Measurements from ENCODE around the gene RBMS1. TPM values are rescaled to one million over a fixed set of nuclear protein-coding genes. Genes with fewer than 3 reads are reported as not detected.

Gene RBMS1
- polyA plus RNA-seq, 1 donor from 2014 or later: 8.4 TPM

DNA sequence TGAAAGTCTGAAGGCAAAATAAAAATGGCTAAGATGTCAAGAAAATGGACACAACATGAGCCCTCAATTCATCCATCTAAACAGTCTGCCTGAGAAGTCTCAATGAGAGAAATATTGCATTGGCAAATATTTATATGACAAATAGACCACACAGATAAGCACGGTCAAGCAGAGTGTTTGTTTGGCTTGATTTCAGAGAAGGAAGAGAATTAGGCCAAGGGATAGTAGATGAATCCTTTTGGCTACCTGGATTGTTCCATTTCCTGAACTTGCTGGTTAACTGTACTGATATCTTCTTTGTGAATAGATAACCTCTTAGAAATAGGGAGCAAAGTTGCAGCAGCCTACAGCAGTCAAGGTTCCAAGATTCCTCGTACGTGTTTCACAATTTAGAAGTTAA, 129.6 kb downstream of the RBMS1 start:
- TF ChIP-seq EZH2 (IDR thresholded peaks at IDR 0.05; ENCODE audit: borderline replicate concordance, insufficient read depth, low read length, poor library complexity, severe bottlenecking): no peak
- H2AFZ ChIP-seq (ENCODE audit: low read depth, low read length): no peak overlapping the region
- no peaks in the 10 kb centered on the region for H3K27me3 ChIP-seq (ENCODE audit: insufficient read depth, low read depth, low read length)
- no peaks in the 10 kb centered on the region for H3K36me3 ChIP-seq (ENCODE audit: insufficient read depth, low read length)
- no peaks in the 10 kb centered on the region for H3F3A ChIP-seq (ENCODE audit: insufficient read depth, low read length, poor library complexity, severe bottlenecking)
- no peaks in the 10 kb centered on the region for H3K9me3 ChIP-seq (ENCODE audit: low read length)
- H3K27ac ChIP-seq (ENCODE audit: low read length): no peak overlapping the region
- H3K9me2 ChIP-seq (ENCODE audit: insufficient read depth, low read length): no peaks in the 10 kb centered on the region
- no peaks in the 10 kb centered on the region for H4K20me1 ChIP-seq (ENCODE audit: insufficient read depth)
- no peaks in the 10 kb centered on the region for H3K79me2 ChIP-seq (replicated peaks; ENCODE audit: insufficient read depth, low read length)
- no peak overlapping the region for H3K9ac ChIP-seq (ENCODE audit: low read length)
- H3K4me3 ChIP-seq (ENCODE audit: low read length): no peak overlapping the region
- H3K4me2 ChIP-seq (ENCODE audit: low read length): no peak overlapping the region

GRCh38 chr2:160363055-160363454, 130.6 kb downstream of the RBMS1 start:
- no peak overlapping the region for H3K27ac ChIP-seq (ENCODE audit: low read length)
- no peaks in the 10 kb centered on the region for H3K27me3 ChIP-seq (ENCODE audit: insufficient read depth, low read depth, low read length)
- no peak overlapping the region for H3K4me3 ChIP-seq (ENCODE audit: low read length)
- H3K9me2 ChIP-seq (ENCODE audit: insufficient read depth, low read length): no peaks in the 10 kb centered on the region
- H3K79me2 ChIP-seq (replicated peaks; ENCODE audit: insufficient read depth, low read length): no peaks in the 10 kb centered on the region
- no peaks in the 10 kb centered on the region for H4K20me1 ChIP-seq (ENCODE audit: insufficient read depth)
- no peaks in the 10 kb centered on the region for H3F3A ChIP-seq (ENCODE audit: insufficient read depth, low read length, poor library complexity, severe bottlenecking)
- no peak overlapping the region for H2AFZ ChIP-seq (ENCODE audit: low read depth, low read length)
- H3K4me2 ChIP-seq (ENCODE audit: low read length): no peak overlapping the region
- no peak overlapping the region for H3K9ac ChIP-seq (ENCODE audit: low read length)
- H3K9me3 ChIP-seq (ENCODE audit: low read length): no peaks in the 10 kb centered on the region
- H3K36me3 ChIP-seq (ENCODE audit: insufficient read depth, low read length): no peaks in the 10 kb centered on the region
- TF ChIP-seq TAF1 (IDR thresholded peaks at IDR 0.05; ENCODE audit: low read depth) (no peak), MXI1 (conservative IDR thresholded peaks at IDR 0.05; ENCODE audit: poor library complexity, severe bottlenecking) (no peak), REST (IDR thresholded peaks at IDR 0.05; ENCODE audit: borderline replicate concordance) (no peak)

DNA sequence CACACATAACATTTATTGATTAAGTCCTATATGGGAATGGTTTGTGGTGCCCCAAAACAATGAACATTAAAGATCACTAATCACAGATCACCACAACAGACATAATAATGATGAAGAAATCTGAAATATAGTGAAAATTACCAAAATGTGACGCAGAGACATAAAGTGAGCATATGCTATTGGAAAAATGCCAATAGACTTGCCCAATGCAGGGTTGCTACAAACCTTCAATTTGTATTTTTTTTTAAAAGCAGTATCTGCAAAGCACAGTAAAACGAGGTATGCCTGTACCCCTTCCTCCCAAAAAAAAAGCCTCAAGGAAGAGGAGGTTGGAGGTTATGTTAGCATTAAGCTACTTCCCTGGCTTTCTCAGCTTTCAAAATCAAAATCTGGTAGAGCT, 131.1 kb downstream of the RBMS1 start:
- Histone ChIP-seq H3K9me2 (ENCODE audit: insufficient read depth, low read length) (no peaks in the 10 kb centered on the region), H3K4me2 (ENCODE audit: low read length) (no peak overlapping the region), H3K4me3 (ENCODE audit: low read length) (no peak overlapping the region), H3K36me3 (ENCODE audit: insufficient read depth, low read length) (no peaks in the 10 kb centered on the region), H3F3A (ENCODE audit: insufficient read depth, low read length, poor library complexity, severe bottlenecking) (no peaks in the 10 kb centered on the region), H3K79me2 (replicated peaks; ENCODE audit: insufficient read depth, low read length) (no peaks in the 10 kb centered on the region), H3K9me3 (ENCODE audit: low read length) (no peaks in the 10 kb centered on the region), H2AFZ (ENCODE audit: low read depth, low read length) (no peak overlapping the region), H3K27me3 (ENCODE audit: insufficient read depth, low read depth, low read length) (no peaks in the 10 kb centered on the region), H3K27ac (ENCODE audit: low read length) (no peak overlapping the region), H3K9ac (ENCODE audit: low read length) (no peak overlapping the region), H4K20me1 (ENCODE audit: insufficient read depth) (no peaks in the 10 kb centered on the region)
- TF ChIP-seq MXI1 (conservative IDR thresholded peaks at IDR 0.05; ENCODE audit: poor library complexity, severe bottlenecking): no peak
- TF ChIP-seq SMC3 (conservative IDR thresholded peaks at IDR 0.05; ENCODE audit: poor library complexity): no peak
- TF ChIP-seq EP300 (conservative IDR thresholded peaks at IDR 0.05; ENCODE audit: poor library complexity, severe bottlenecking): no peak
- no peak for TF ChIP-seq RAD21 (conservative IDR thresholded peaks at IDR 0.05)
- no peak for TF ChIP-seq REST (IDR thresholded peaks at IDR 0.05; ENCODE audit: borderline replicate concordance)
- TF ChIP-seq EZH2 (IDR thresholded peaks at IDR 0.05; ENCODE audit: borderline replicate concordance, insufficient read depth, low read length, poor library complexity, severe bottlenecking): no peak
- TF ChIP-seq POLR2AphosphoS5 (IDR thresholded peaks at IDR 0.05): no peak
- TF ChIP-seq TAF1 (IDR thresholded peaks at IDR 0.05; ENCODE audit: low read depth): no peak
- TF ChIP-seq CTCF (IDR thresholded peaks at IDR 0.05; ENCODE audit: poor library complexity, severe bottlenecking): no peak

Measured in neural cell (in vitro differentiated cells).